ENCODE measurements around the gene TRIM56.

DNA sequence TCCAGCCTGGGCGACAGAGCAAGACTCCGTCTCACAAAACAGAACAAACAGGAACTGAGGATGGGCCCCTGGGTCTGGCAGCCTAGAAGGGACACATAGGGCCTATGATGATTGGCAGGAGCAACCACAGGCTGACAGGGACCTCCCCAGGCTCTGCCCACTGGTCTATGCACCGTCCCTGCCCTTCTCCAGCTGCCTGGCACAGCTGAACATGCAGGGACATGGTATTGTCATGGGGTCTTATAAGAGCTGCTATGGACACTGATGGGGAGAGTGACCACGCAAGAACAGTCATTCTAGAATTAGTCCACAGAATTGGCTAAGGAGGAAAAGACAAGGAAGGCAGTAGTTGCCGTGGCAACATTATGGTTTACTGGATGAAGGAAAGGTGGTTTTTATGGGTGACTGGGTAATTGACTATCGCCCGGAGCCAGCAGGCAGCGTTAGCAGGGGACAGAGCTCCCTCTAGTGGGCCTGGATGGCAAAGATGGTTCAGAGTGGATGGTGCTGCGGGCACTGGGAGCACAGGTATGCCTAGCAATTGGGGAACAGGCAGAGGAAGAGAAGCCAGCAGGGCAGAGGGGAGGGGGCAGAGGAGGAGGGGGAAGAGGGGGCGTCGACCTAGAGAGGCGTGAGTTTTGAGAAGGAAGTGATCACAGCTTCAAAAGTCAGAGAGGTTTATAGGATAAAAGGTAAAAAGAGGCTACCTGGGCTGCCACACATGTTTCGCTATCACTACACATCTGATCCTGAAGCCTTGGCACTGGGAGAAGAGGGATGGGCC is 7.8 kb upstream of the TRIM56 start:
- no peak for TF ChIP-seq EP300 (IDR thresholded peaks at IDR 0.05; ENCODE audit: borderline replicate concordance in 1 of 2, low read depth in 1 of 2, low read length in 1 of 2)
- TF ChIP-seq, protein P1, sequence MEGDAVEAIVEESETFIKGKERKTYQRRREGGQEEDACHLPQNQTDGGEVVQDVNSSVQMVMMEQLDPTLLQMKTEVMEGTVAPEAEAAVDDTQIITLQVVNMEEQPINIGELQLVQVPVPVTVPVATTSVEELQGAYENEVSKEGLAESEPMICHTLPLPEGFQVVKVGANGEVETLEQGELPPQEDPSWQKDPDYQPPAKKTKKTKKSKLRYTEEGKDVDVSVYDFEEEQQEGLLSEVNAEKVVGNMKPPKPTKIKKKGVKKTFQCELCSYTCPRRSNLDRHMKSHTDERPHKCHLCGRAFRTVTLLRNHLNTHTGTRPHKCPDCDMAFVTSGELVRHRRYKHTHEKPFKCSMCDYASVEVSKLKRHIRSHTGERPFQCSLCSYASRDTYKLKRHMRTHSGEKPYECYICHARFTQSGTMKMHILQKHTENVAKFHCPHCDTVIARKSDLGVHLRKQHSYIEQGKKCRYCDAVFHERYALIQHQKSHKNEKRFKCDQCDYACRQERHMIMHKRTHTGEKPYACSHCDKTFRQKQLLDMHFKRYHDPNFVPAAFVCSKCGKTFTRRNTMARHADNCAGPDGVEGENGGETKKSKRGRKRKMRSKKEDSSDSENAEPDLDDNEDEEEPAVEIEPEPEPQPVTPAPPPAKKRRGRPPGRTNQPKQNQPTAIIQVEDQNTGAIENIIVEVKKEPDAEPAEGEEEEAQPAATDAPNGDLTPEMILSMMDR (IDR thresholded peaks at IDR 0.05), result peak; percentile 99
- TF ChIP-seq EZH2phosphoT487 (IDR thresholded peaks at IDR 0.05; ENCODE audit: borderline replicate concordance, low read depth), result no peak
- TF ChIP-seq, protein P2, sequence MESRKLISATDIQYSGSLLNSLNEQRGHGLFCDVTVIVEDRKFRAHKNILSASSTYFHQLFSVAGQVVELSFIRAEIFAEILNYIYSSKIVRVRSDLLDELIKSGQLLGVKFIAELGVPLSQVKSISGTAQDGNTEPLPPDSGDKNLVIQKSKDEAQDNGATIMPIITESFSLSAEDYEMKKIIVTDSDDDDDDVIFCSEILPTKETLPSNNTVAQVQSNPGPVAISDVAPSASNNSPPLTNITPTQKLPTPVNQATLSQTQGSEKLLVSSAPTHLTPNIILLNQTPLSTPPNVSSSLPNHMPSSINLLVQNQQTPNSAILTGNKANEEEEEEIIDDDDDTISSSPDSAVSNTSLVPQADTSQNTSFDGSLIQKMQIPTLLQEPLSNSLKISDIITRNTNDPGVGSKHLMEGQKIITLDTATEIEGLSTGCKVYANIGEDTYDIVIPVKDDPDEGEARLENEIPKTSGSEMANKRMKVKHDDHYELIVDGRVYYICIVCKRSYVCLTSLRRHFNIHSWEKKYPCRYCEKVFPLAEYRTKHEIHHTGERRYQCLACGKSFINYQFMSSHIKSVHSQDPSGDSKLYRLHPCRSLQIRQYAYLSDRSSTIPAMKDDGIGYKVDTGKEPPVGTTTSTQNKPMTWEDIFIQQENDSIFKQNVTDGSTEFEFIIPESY (IDR thresholded peaks at IDR 0.05; ENCODE audit: borderline replicate concordance, low read depth), result no peak
